HepG2 (cell line): ENCODE data around the gene PROCR. TPM values are rescaled to one million over a fixed set of nuclear protein-coding genes. Genes with fewer than 3 reads are reported as not detected.

Experiments used
- FOXM1 ChIP-seq: sonication (generic); formaldehyde crosslinking; IDR thresholded peaks from 2 replicates; pipeline ENCODE4 v1.5.0; 2020; ENCODE audit warnings: missing genetic modification reagents
- HHEX ChIP-seq: IDR thresholded peaks from 2 replicates; pipeline ENCODE4 v1.6.1; 2016; ENCODE audit warnings: control low read depth
- SETDB1 ChIP-seq: sonication (generic); formaldehyde crosslinking; IDR thresholded peaks from 2 replicates; pipeline ENCODE4 v1.5.1; 2020; ENCODE audit warnings: missing genetic modification reagents, mild to moderate bottlenecking, borderline replicate concordance
- TAF1 ChIP-seq: sonication (generic); formaldehyde crosslinking; IDR thresholded peaks from 2 replicates; pipeline ENCODE4 v1.4.0; 2020; ENCODE audit warnings: missing genetic modification reagents
- ZEB1 ChIP-seq: IDR thresholded peaks from 2 replicates; pipeline ENCODE4 v1.6.1; 2012; ENCODE audit warnings: mild to moderate bottlenecking, low read depth, inconsistent platforms; ENCODE audit not compliant: insufficient replicate concordance
- ZFAT ChIP-seq: sonication (generic); formaldehyde crosslinking; conservative IDR thresholded peaks from 2 replicates; pipeline ENCODE4 v1.8.1; 2023; ENCODE audit warnings: missing genetic modification reagents, inconsistent platforms
- ZNF101 ChIP-seq: sonication (generic); formaldehyde crosslinking; IDR thresholded peaks from 2 replicates; pipeline ENCODE4 v1.4.0; 2020; ENCODE audit warnings: mild to moderate bottlenecking, low read depth, missing genetic modification reagents, borderline replicate concordance
- ZNF24 ChIP-seq: fragments of 450-650 bp; IDR thresholded peaks from 2 replicates; pipeline ENCODE4 v1.6.1; 2017; ENCODE audit warnings: antibody characterized with exemption, mild to moderate bottlenecking
- ZNF431 ChIP-seq: sonication (generic); formaldehyde crosslinking; IDR thresholded peaks from 2 replicates; pipeline ENCODE4 v1.9.0; 2022; ENCODE audit warnings: missing genetic modification reagents, low read depth, mild to moderate bottlenecking, borderline replicate concordance
- ZNF451 ChIP-seq: sonication (generic); formaldehyde crosslinking; IDR thresholded peaks from 2 replicates; pipeline ENCODE4 v1.5.0; 2020; ENCODE audit warnings: mild to moderate bottlenecking, missing genetic modification reagents
- ZNF678 ChIP-seq: sonication (generic); formaldehyde crosslinking; IDR thresholded peaks from 2 replicates; pipeline ENCODE4 v1.4.0; 2020; ENCODE audit warnings: mild to moderate bottlenecking, missing genetic modification reagents
- ZNF737 ChIP-seq: sonication (generic); formaldehyde crosslinking; IDR thresholded peaks from 2 replicates; pipeline ENCODE4 v1.5.0; 2020; ENCODE audit warnings: missing genetic modification reagents, mild to moderate bottlenecking, borderline replicate concordance
- ZNF75D ChIP-seq: sonication (generic); formaldehyde crosslinking; IDR thresholded peaks from 2 replicates; pipeline ENCODE4 v1.8.1; 2023; ENCODE audit warnings: missing genetic modification reagents, mild to moderate bottlenecking, borderline replicate concordance
- ZNF777 ChIP-seq: sonication (generic); formaldehyde crosslinking; IDR thresholded peaks from 2 replicates; pipeline ENCODE4 v1.4.0; 2020; ENCODE audit warnings: missing genetic modification reagents
- polyA plus RNA-seq, 8 experiments: library from polyadenylated mRNA; depleted of rRNA in 3 of 8; stranded (reverse) in 7 of 8; unstranded in 1 of 8; fragments of >200 nt; fragmentation: Illumina TruSeq in 4 of 8; extraction: Trizol in 4 of 8; gene quantifications; 2 replicates each; pipeline versions ENCODE4 v1.2.1 to v1.2.3, GENCODE V29; 2011 to 2016; ENCODE audit warnings: low read depth in 4 of 8, missing spikeins in 1 of 8, mixed read lengths in 1 of 8; ENCODE audit not compliant: insufficient read depth in 1 of 8
- total RNA-seq, 5 experiments: library from RNA; depleted of rRNA; stranded (reverse); fragments of >200 nt; fragmentation: Illumina TruSeq; extraction: Trizol; gene quantifications; 2 replicates each; pipeline ENCODE4 v1.2.3, GENCODE V29; 2016; ENCODE audit warnings: low read depth in 1 of 5
- TF ChIP-seq, protein P1 (sequence below): IDR thresholded peaks from 2 replicates; pipeline ENCODE4 v1.6.1; 2016
- TF ChIP-seq, protein P2 (sequence below): sonication (generic); formaldehyde crosslinking; IDR thresholded peaks from 2 replicates; pipeline ENCODE4 v1.4.0; 2020; ENCODE audit warnings: missing genetic modification reagents
- TF ChIP-seq, protein P3 (sequence below): sonication (generic); formaldehyde crosslinking; IDR thresholded peaks from 2 replicates; pipeline ENCODE4 v1.8.0; 2022; ENCODE audit warnings: mild to moderate bottlenecking, missing genetic modification reagents, moderate library complexity
- TF ChIP-seq, protein P4 (sequence below): sonication (generic); formaldehyde crosslinking; IDR thresholded peaks from 2 replicates; pipeline ENCODE4 v1.8.1; 2023; ENCODE audit warnings: mild to moderate bottlenecking, missing genetic modification reagents
- TF ChIP-seq, protein P5 (sequence below): sonication (generic); formaldehyde crosslinking; IDR thresholded peaks from 2 replicates; pipeline ENCODE4 v1.4.0; 2020; ENCODE audit warnings: missing genetic modification reagents, mild to moderate bottlenecking, borderline replicate concordance
- TF ChIP-seq, protein P6 (sequence below): sonication (generic); formaldehyde crosslinking; IDR thresholded peaks from 2 replicates; pipeline ENCODE4 v1.8.1; 2023; ENCODE audit warnings: mild to moderate bottlenecking, missing genetic modification reagents, borderline replicate concordance

PROCR gene
- total and polyA plus RNA-seq, 2 of the 13 experiments (the other 11 are each of a cell fraction or from before 2014, with no cell fraction given) = 1.4 to 1.7 TPM

DNA sequence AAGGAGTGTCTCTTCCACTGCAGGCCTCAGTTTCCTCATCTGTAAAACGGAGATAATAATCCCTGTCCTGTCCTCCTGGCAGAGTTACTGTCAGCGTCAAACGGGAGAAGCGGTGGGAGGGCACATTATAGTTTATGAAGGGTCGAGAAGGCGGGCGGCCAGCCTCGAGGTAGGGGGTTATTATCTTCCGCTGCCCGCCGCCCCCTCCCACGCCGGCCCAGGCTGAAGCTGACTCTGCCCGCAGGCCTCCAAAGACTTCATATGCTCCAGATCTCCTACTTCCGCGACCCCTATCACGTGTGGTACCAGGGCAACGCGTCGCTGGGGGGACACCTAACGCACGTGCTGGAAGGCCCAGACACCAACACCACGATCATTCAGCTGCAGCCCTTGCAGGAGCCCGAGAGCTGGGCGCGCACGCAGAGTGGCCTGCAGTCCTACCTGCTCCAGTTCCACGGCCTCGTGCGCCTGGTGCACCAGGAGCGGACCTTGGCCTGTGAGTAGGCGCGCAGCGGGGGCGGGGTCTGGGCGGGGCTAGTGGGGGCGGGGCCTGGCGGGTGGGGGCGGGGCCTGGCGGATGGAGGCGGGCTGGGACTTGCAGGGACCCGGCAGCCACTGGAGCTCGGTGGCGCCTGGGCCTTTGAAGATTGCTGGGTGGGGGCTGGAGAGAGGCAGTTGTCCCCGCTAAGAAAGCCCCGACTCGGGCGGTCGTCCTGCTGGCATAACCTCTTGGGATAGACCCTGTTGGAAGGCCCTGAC, 2.8 kb downstream of the PROCR start (continued):
- TF ChIP-seq, protein P1, sequence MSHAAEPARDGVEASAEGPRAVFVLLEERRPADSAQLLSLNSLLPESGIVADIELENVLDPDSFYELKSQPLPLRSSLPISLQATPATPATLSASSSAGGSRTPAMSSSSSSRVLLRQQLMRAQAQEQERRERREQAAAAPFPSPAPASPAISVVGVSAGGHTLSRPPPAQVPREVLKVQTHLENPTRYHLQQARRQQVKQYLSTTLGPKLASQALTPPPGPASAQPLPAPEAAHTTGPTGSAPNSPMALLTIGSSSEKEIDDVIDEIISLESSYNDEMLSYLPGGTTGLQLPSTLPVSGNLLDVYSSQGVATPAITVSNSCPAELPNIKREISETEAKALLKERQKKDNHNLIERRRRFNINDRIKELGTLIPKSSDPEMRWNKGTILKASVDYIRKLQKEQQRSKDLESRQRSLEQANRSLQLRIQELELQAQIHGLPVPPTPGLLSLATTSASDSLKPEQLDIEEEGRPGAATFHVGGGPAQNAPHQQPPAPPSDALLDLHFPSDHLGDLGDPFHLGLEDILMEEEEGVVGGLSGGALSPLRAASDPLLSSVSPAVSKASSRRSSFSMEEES (CRISPR knock-in tag) = peak; percentile 81
- TF ChIP-seq ZNF75D (CRISPR knock-in tag) = no peak
- TF ChIP-seq, protein P2, sequence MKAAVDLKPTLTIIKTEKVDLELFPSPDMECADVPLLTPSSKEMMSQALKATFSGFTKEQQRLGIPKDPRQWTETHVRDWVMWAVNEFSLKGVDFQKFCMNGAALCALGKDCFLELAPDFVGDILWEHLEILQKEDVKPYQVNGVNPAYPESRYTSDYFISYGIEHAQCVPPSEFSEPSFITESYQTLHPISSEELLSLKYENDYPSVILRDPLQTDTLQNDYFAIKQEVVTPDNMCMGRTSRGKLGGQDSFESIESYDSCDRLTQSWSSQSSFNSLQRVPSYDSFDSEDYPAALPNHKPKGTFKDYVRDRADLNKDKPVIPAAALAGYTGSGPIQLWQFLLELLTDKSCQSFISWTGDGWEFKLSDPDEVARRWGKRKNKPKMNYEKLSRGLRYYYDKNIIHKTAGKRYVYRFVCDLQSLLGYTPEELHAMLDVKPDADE (CRISPR knock-in tag) = peak; percentile 77; the same call in 1 of the 2 replicates
- no peak for TF ChIP-seq FOXM1
- peak; percentile 33; the same call in 1 of the 2 replicates for TF ChIP-seq ZNF777
- TF ChIP-seq, protein P3, sequence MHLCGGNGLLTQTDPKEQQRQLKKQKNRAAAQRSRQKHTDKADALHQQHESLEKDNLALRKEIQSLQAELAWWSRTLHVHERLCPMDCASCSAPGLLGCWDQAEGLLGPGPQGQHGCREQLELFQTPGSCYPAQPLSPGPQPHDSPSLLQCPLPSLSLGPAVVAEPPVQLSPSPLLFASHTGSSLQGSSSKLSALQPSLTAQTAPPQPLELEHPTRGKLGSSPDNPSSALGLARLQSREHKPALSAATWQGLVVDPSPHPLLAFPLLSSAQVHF (CRISPR knock-in tag) = peak; percentile 89; the same call in 1 of the 2 replicates
- peak; percentile 73; the same call in 1 of the 2 replicates for TF ChIP-seq ZNF431 (CRISPR knock-in tag)
- no peak for TF ChIP-seq ZEB1
- TF ChIP-seq, protein P4, sequence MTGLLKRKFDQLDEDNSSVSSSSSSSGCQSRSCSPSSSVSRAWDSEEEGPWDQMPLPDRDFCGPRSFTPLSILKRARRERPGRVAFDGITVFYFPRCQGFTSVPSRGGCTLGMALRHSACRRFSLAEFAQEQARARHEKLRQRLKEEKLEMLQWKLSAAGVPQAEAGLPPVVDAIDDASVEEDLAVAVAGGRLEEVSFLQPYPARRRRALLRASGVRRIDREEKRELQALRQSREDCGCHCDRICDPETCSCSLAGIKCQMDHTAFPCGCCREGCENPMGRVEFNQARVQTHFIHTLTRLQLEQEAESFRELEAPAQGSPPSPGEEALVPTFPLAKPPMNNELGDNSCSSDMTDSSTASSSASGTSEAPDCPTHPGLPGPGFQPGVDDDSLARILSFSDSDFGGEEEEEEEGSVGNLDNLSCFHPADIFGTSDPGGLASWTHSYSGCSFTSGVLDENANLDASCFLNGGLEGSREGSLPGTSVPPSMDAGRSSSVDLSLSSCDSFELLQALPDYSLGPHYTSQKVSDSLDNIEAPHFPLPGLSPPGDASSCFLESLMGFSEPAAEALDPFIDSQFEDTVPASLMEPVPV (CRISPR knock-in tag) = peak; percentile 99
- no peak for TF ChIP-seq ZNF737
- peak; percentile 95 for TF ChIP-seq TAF1 (CRISPR knock-in tag)
- TF ChIP-seq ZNF24 = no peak
- TF ChIP-seq, protein P5, sequence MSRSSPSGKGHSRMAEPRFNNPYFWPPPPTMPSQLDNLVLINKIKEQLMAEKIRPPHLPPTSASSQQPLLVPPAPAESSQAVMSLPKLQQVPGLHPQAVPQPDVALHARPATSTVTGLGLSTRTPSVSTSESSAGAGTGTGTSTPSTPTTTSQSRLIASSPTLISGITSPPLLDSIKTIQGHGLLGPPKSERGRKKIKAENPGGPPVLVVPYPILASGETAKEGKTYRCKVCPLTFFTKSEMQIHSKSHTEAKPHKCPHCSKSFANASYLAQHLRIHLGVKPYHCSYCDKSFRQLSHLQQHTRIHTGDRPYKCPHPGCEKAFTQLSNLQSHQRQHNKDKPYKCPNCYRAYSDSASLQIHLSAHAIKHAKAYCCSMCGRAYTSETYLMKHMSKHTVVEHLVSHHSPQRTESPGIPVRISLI = peak; percentile 59
- no peak for TF ChIP-seq HHEX (CRISPR knock-in tag)
- TF ChIP-seq, protein P6, sequence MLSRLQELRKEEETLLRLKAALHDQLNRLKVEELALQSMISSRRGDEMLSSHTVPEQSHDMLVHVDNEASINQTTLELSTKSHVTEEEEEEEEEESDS = 0 out of 2 replicates have a peak, but pooled peaks have one; percentile 22
- no peak for TF ChIP-seq ZFAT
- 0 out of 2 replicates have a peak, but pooled peaks have one; percentile 70 for TF ChIP-seq ZNF451 (CRISPR knock-in tag)
- no peak; the same call in 1 of the 2 replicates for TF ChIP-seq SETDB1 (CRISPR knock-in tag)
- TF ChIP-seq ZNF101 (CRISPR knock-in tag) = 0 out of 2 replicates have a peak, but pooled peaks have one; percentile 51
- peak; percentile 87; the same call in 1 of the 2 replicates for TF ChIP-seq ZNF678 (CRISPR knock-in tag)
